ENCODE results near the gene ROBO4.

The ROBO4 gene

GRCh38 chr11:124919898-124920297 lies 22.2 kb upstream of the ROBO4 start:
- in situ Hi-C loops (cut with HindIII; ENCODE audit: low sequenced_read_pairs) = no loop called here

- in situ Hi-C loops (cut with HindIII; ENCODE audit: low sequenced_read_pairs) = no loop called here
Measured at GRCh38 chr11:124918950-124919349, 21.3 kb upstream of the ROBO4 start, which contains the start of gene HEPN1. HEPN1 (plus strand) TSS chr11:124919250.

- in situ Hi-C loops (cut with HindIII; ENCODE audit: low sequenced_read_pairs) = no loop called here
Measured at GRCh38 chr11:124917115-124917637, 19.5 kb upstream of the ROBO4 start.

- in situ Hi-C loops (cut with HindIII; ENCODE audit: low sequenced_read_pairs) = no loop called here
Measured at GRCh38 chr11:124916370-124916710, 18.7 kb upstream of the ROBO4 start.

- in situ Hi-C loops (cut with HindIII; ENCODE audit: low sequenced_read_pairs) = no loop called here
Measured at GRCh38 chr11:124915541-124916369, 18.1 kb upstream of the ROBO4 start.

- in situ Hi-C loops (cut with HindIII; ENCODE audit: low sequenced_read_pairs) = no loop called here
Measured at GRCh38 chr11:124902616-124903015, 5.0 kb upstream of the ROBO4 start.

GRCh38 chr11:124900464-124900863 lies 2.8 kb upstream of the ROBO4 start:
- in situ Hi-C loops (cut with HindIII; ENCODE audit: low sequenced_read_pairs) = no loop called here

- in situ Hi-C loops (cut with HindIII; ENCODE audit: low sequenced_read_pairs) = no loop called here
Measured at GRCh38 chr11:124899383-124900145, 1.9 kb upstream of the ROBO4 start.

GRCh38 chr11:124898711-124899110 lies 1.0 kb upstream of the ROBO4 start:
- in situ Hi-C loops (cut with HindIII; ENCODE audit: low sequenced_read_pairs) = no loop called here

- in situ Hi-C loops (cut with HindIII; ENCODE audit: low sequenced_read_pairs) = no loop called here
Measured at GRCh38 chr11:124898263-124898680, 607 bp upstream of the ROBO4 start.

GRCh38 chr11:124896821-124897391 lies 759 bp downstream of the ROBO4 start:
- in situ Hi-C loops (cut with HindIII; ENCODE audit: low sequenced_read_pairs) = no loop called here

GRCh38 chr11:124896071-124896750 lies 1.5 kb downstream of the ROBO4 start:
- in situ Hi-C loops (cut with HindIII; ENCODE audit: low sequenced_read_pairs) = no loop called here

- in situ Hi-C loops (cut with HindIII; ENCODE audit: low sequenced_read_pairs) = no loop called here
Measured at GRCh38 chr11:124895471-124895971, 2.1 kb downstream of the ROBO4 start.

- in situ Hi-C loops (cut with HindIII; ENCODE audit: low sequenced_read_pairs) = no loop called here
Measured at GRCh38 chr11:124894606-124895430, 2.8 kb downstream of the ROBO4 start.

GRCh38 chr11:124893781-124894401 lies 3.8 kb downstream of the ROBO4 start:
- in situ Hi-C loops (cut with HindIII; ENCODE audit: low sequenced_read_pairs) = no loop called here

- in situ Hi-C loops (cut with HindIII; ENCODE audit: low sequenced_read_pairs) = no loop called here
Measured at GRCh38 chr11:124892750-124893454, 4.8 kb downstream of the ROBO4 start.

- in situ Hi-C loops (cut with HindIII; ENCODE audit: low sequenced_read_pairs) = no loop called here
Measured at GRCh38 chr11:124892146-124892545, 5.5 kb downstream of the ROBO4 start.

- in situ Hi-C loops (cut with HindIII; ENCODE audit: low sequenced_read_pairs) = no loop called here
Measured at GRCh38 chr11:124891373-124891861, 6.2 kb downstream of the ROBO4 start.

Data from DLD1 (cell line).